DOHH2 (cell line): ENCODE data around the gene OR2T1.
"Not testable (repeated sequence)": the region's sequence is repeated elsewhere in the genome, so short reads cannot be mapped to it uniquely, and the experiment has no call there.

Source experiments
- H3F3A ChIP-seq: fragments of 200-600 bp; sonication (generic), shearing (Covaris generic); 2 replicates; pipeline ENCODE4 v1.6.0; 2016; ENCODE audit warnings: antibody characterized with exemption, mild to moderate bottlenecking; ENCODE audit not compliant: control insufficient read depth, insufficient read depth
- H3K27ac ChIP-seq: fragments of 200-600 bp; sonication (generic); 2 replicates; pipeline ENCODE4 v1.5.1; 2014; ENCODE audit warnings: low read depth, mild to moderate bottlenecking, low read length, moderate library complexity
- H3K27me3 ChIP-seq: fragments of 200-600 bp; sonication (generic); 2 replicates; pipeline ENCODE4 v1.6.1; 2014; ENCODE audit warnings: mild to moderate bottlenecking, low read length, mixed read lengths; ENCODE audit not compliant: control insufficient read depth
- H3K36me3 ChIP-seq: fragments of 200-600 bp; sonication (generic); 2 replicates; pipeline ENCODE4 v1.6.1; 2014; ENCODE audit warnings: mild to moderate bottlenecking, low read length, moderate library complexity, mixed read lengths; ENCODE audit not compliant: control insufficient read depth
- H3K4me1 ChIP-seq: fragments of 200-600 bp; sonication (generic); 2 replicates; pipeline ENCODE4 v1.6.1; 2014; ENCODE audit warnings: mild to moderate bottlenecking, low read length, mixed read lengths; ENCODE audit not compliant: control insufficient read depth
- H3K4me2 ChIP-seq: fragments of 200-600 bp; sonication (generic); 2 replicates; pipeline ENCODE4 v1.6.0; 2014; ENCODE audit warnings: mild to moderate bottlenecking, low read length, moderate library complexity
- H3K4me3 ChIP-seq: fragments of 200-600 bp; sonication (generic); 2 replicates; pipeline ENCODE4 v1.5.1; 2014; ENCODE audit warnings: mild to moderate bottlenecking, low read length, mixed read lengths
- H3K79me2 ChIP-seq: fragments of 200-600 bp; sonication (generic); 2 replicates; pipeline ENCODE4 v1.6.1; 2014; ENCODE audit warnings: mild to moderate bottlenecking, low read length, mixed read lengths; ENCODE audit not compliant: control insufficient read depth
- H3K9me2 ChIP-seq: fragments of 200-600 bp; sonication (generic); replicated peaks from 2 replicates; pipeline ENCODE4 v1.6.1; 2014; ENCODE audit warnings: mild to moderate bottlenecking, low read length, mixed read lengths; ENCODE audit not compliant: control insufficient read depth
- H3K9me3 ChIP-seq: fragments of 200-600 bp; sonication (generic); 2 replicates; pipeline ENCODE4 v1.6.1; 2014; ENCODE audit warnings: antibody characterized with exemption, low read length, mixed read lengths; ENCODE audit not compliant: control insufficient read depth, insufficient read depth
- H4K20me1 ChIP-seq: fragments of 200-600 bp; sonication (generic); 2 replicates; pipeline ENCODE4 v1.6.0; 2014; ENCODE audit warnings: low read depth, mild to moderate bottlenecking, antibody characterized with exemption, low read length, moderate library complexity; ENCODE audit not compliant: control insufficient read depth, insufficient read depth

Gene OR2T1

GRCh38 chr1:248450466-248451145 lies 47.8 kb downstream of the OR2T1 start:
- H3K27ac ChIP-seq, H3F3A ChIP-seq, H3K9me3 ChIP-seq, H3K4me2 ChIP-seq, H3K27me3 ChIP-seq, H3K4me1 ChIP-seq, H3K79me2 ChIP-seq, H3K9me2 ChIP-seq, H4K20me1 ChIP-seq, H3K4me3 ChIP-seq, H3K36me3 ChIP-seq: not testable (repeated sequence)

DNA sequence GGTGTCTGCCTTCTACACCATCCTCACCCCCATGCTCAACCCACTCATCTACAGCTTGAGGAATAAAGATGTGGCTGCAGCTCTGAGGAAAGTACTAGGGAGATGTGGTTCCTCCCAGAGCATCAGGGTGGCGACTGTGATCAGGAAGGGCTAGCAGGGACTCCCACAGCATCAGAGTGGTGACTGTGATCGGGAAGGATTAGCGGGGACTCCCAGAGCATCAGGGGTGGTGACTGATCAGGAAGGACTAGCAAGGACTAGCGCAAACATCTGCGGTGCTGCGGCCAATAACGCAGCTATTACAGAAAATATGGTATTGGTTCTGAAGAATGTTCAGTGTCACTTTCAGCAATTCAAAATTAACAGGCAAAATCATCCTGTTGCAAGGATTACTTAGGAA lies 50.8 kb downstream of the OR2T1 start:
- H4K20me1 ChIP-seq, H3K9me3 ChIP-seq, H3K27me3 ChIP-seq, H3K4me3 ChIP-seq, H3K79me2 ChIP-seq, H3K36me3 ChIP-seq, H3K4me1 ChIP-seq, H3K9me2 ChIP-seq, H3K4me2 ChIP-seq, H3F3A ChIP-seq, H3K27ac ChIP-seq: not testable (repeated sequence)

GRCh38 chr1:248455045-248455444 lies 52.2 kb downstream of the OR2T1 start:
- not testable (repeated sequence) for H3K9me3 ChIP-seq, H3K79me2 ChIP-seq, H3F3A ChIP-seq

GRCh38 chr1:248456635-248457034 lies 53.8 kb downstream of the OR2T1 start:
- H3K79me2 ChIP-seq, H3F3A ChIP-seq, H3K9me2 ChIP-seq, H3K27me3 ChIP-seq, H3K4me3 ChIP-seq, H3K4me1 ChIP-seq, H3K36me3 ChIP-seq, H3K4me2 ChIP-seq, H4K20me1 ChIP-seq, H3K9me3 ChIP-seq, H3K27ac ChIP-seq: not testable (repeated sequence)

More at GRCh38 chr1:248455045-248455444, 52.2 kb downstream of the OR2T1 start:
- H4K20me1 ChIP-seq, H3K27me3 ChIP-seq, H3K9me2 ChIP-seq, H3K27ac ChIP-seq, H3K4me2 ChIP-seq, H3K4me1 ChIP-seq, H3K4me3 ChIP-seq, H3K36me3 ChIP-seq: not testable (repeated sequence)
